ENCODE results near the gene ZNF701.

- TF ChIP-seq CTCF (IDR thresholded peaks at IDR 0.05): no peak
- no peak for TF ChIP-seq RXRA (IDR thresholded peaks at IDR 0.05; ENCODE audit: borderline replicate concordance, low read depth)
- no peak for TF ChIP-seq USF2 (IDR thresholded peaks at IDR 0.05; ENCODE audit: borderline replicate concordance, low read depth, low read length)
- TF ChIP-seq POLR2AphosphoS5 (IDR thresholded peaks at IDR 0.05; ENCODE audit: low read depth, low read length): no peak
- TF ChIP-seq EZH2phosphoT487 (IDR thresholded peaks at IDR 0.05; ENCODE audit: borderline replicate concordance, low read depth): no peak
- TF ChIP-seq MAX (IDR thresholded peaks at IDR 0.05; ENCODE audit: low read depth): no peak
- TF ChIP-seq RFX5 (IDR thresholded peaks at IDR 0.05; ENCODE audit: low read length): no peak
- TF ChIP-seq GABPA (IDR thresholded peaks at IDR 0.05; ENCODE audit: low read depth): no peak
- no peak for TF ChIP-seq GATA2 (CRISPR knock-in tag; IDR thresholded peaks at IDR 0.05)
- TF ChIP-seq FOXM1 (IDR thresholded peaks at IDR 0.05; ENCODE audit: low read depth): no peak
- no peak for TF ChIP-seq RAD21 (IDR thresholded peaks at IDR 0.05; ENCODE audit: low read length)
- TF ChIP-seq EP300 (IDR thresholded peaks at IDR 0.05; ENCODE audit: borderline replicate concordance in 1 of 2, low read depth in 1 of 2, low read length in 1 of 2): no peak
- TF ChIP-seq FOSL2 (IDR thresholded peaks at IDR 0.05; ENCODE audit: borderline replicate concordance, low read depth): no peak
These were observed 2.2 kb upstream of the ZNF701 start for GRCh38 chr19:52567921-52568320.

All from SK-N-SH (cell line).